Neural cell (in vitro differentiated cells): ENCODE results near the gene NUBP2. TPM values are rescaled to one million over a fixed set of nuclear protein-coding genes. Genes with fewer than 3 reads are reported as not detected.

Source experiments
- H2AFZ ChIP-seq: fragments of 200-600, 300-800 bp; sonication (generic), shearing (Covaris generic); 2 replicates; pipeline ENCODE4 v1.6.0; 2014; ENCODE audit warnings: low read depth, mild to moderate bottlenecking, antibody characterized with exemption, low read length, moderate library complexity
- H3F3A ChIP-seq: fragments of 200-600 bp; shearing (Covaris generic); 2 replicates; pipeline ENCODE4 v1.6.1; 2016; ENCODE audit warnings: mild to moderate bottlenecking, moderate library complexity, mixed read lengths, antibody characterized with exemption, low read length; ENCODE audit not compliant: insufficient read depth, poor library complexity, severe bottlenecking
- H3K27ac ChIP-seq: fragments of 200-600, 300-800 bp; sonication (generic), shearing (Covaris generic); 2 replicates; pipeline ENCODE4 v1.5.1; 2014; ENCODE audit warnings: mild to moderate bottlenecking, low read length, moderate library complexity
- H3K27me3 ChIP-seq: fragments of 300-800, 200-600 bp; sonication (generic), shearing (Covaris generic); 2 replicates; pipeline ENCODE4 v1.6.0; 2014; ENCODE audit warnings: mild to moderate bottlenecking, low read depth, low read length, moderate library complexity; ENCODE audit not compliant: insufficient read depth
- H3K36me3 ChIP-seq: fragments of 300-800, 200-600 bp; sonication (generic), shearing (Covaris generic); 2 replicates; pipeline ENCODE4 v1.5.1; 2014; ENCODE audit warnings: mild to moderate bottlenecking, antibody characterized with exemption, low read length, moderate library complexity; ENCODE audit not compliant: insufficient read depth
- H3K4me2 ChIP-seq: fragments of 300-800, 200-600 bp; sonication (generic), shearing (Covaris generic); 2 replicates; pipeline ENCODE4 v1.6.0; 2014; ENCODE audit warnings: mild to moderate bottlenecking, low read length
- H3K4me3 ChIP-seq: fragments of 300-800, 200-600 bp; sonication (generic), shearing (Covaris generic); 2 replicates; pipeline ENCODE4 v1.5.1; 2014; ENCODE audit warnings: mild to moderate bottlenecking, low read length, moderate library complexity
- H3K79me2 ChIP-seq: fragments of 200-600 bp; shearing (Covaris generic); replicated peaks from 2 replicates; pipeline ENCODE4 v1.6.0; 2014; ENCODE audit warnings: mild to moderate bottlenecking, low read length, moderate library complexity; ENCODE audit not compliant: insufficient read depth
- H3K9ac ChIP-seq: fragments of 300-800, 200-600 bp; sonication (generic), shearing (Covaris generic); 2 replicates; pipeline ENCODE4 v1.6.1; 2016; ENCODE audit warnings: mild to moderate bottlenecking, low read length, mixed read lengths
- H3K9me2 ChIP-seq: fragments of 200-600 bp; shearing (Covaris generic); 2 replicates; pipeline ENCODE4 v1.6.1; 2016; ENCODE audit warnings: mild to moderate bottlenecking, low read length, mixed read lengths; ENCODE audit not compliant: insufficient read depth
- H3K9me3 ChIP-seq: fragments of 200-600, 300-800 bp; sonication (generic), shearing (Covaris generic); 2 replicates; pipeline ENCODE4 v1.6.1; 2016; ENCODE audit warnings: mild to moderate bottlenecking, mixed run types, low read length, moderate library complexity, mixed read lengths
- H4K20me1 ChIP-seq: fragments of 200-600 bp; shearing (Covaris generic); 2 replicates; pipeline ENCODE4 v1.6.1; 2016; ENCODE audit warnings: mild to moderate bottlenecking, mixed run types; ENCODE audit not compliant: insufficient read depth
- EP300 ChIP-seq: fragments of 450-650 bp; conservative IDR thresholded peaks from 2 replicates; pipeline ENCODE4 v1.6.1; 2014; ENCODE audit warnings: antibody characterized with exemption, mild to moderate bottlenecking, moderate library complexity; ENCODE audit not compliant: poor library complexity, severe bottlenecking
- EZH2 ChIP-seq: fragments of 200-600, 300-800 bp; shearing (Covaris generic), sonication (generic); IDR thresholded peaks from 2 replicates; pipeline ENCODE4 v1.6.1; 2014; ENCODE audit warnings: antibody characterized with exemption, low read length, borderline replicate concordance, mild to moderate bottlenecking; ENCODE audit not compliant: insufficient read depth, poor library complexity, severe bottlenecking
- MXI1 ChIP-seq: fragments of 450-650 bp; conservative IDR thresholded peaks from 2 replicates; pipeline ENCODE4 v1.6.1; 2014; ENCODE audit warnings: antibody characterized with exemption, mild to moderate bottlenecking; ENCODE audit not compliant: poor library complexity, severe bottlenecking
- POLR2AphosphoS5 ChIP-seq: IDR thresholded peaks from 2 replicates; pipeline ENCODE4 v1.6.1; 2012
- RAD21 ChIP-seq: fragments of 450-650 bp; conservative IDR thresholded peaks from 2 replicates; pipeline ENCODE4 v1.6.1; 2014; ENCODE audit warnings: antibody characterized with exemption, mild to moderate bottlenecking, moderate library complexity
- SMC3 ChIP-seq: fragments of 450-650 bp; conservative IDR thresholded peaks from 2 replicates; pipeline ENCODE4 v1.6.1; 2014; ENCODE audit warnings: antibody characterized with exemption, mild to moderate bottlenecking, moderate library complexity; ENCODE audit not compliant: poor library complexity
- TAF1 ChIP-seq: IDR thresholded peaks from 2 replicates; pipeline ENCODE4 v1.6.1; 2012; ENCODE audit warnings: low read depth
- polyA plus RNA-seq: library from polyadenylated mRNA; depleted of rRNA; stranded (reverse); fragments of >200 nt; gene quantifications from 2 replicates; pipeline ENCODE4 v1.2.3, GENCODE V29; 2014
- TF ChIP-seq, protein P1 (sequence below): IDR thresholded peaks from 2 replicates; pipeline ENCODE4 v1.6.1; 2012; ENCODE audit warnings: borderline replicate concordance
- TF ChIP-seq, protein P2 (sequence below): fragments of 450-650 bp; IDR thresholded peaks from 2 replicates; pipeline ENCODE4 v1.5.1; 2014; ENCODE audit warnings: antibody characterized with exemption, mild to moderate bottlenecking, moderate library complexity; ENCODE audit not compliant: poor library complexity, severe bottlenecking

Gene NUBP2
- polyA plus RNA-seq, 1 donor from 2014 or later, result 213 TPM

DNA sequence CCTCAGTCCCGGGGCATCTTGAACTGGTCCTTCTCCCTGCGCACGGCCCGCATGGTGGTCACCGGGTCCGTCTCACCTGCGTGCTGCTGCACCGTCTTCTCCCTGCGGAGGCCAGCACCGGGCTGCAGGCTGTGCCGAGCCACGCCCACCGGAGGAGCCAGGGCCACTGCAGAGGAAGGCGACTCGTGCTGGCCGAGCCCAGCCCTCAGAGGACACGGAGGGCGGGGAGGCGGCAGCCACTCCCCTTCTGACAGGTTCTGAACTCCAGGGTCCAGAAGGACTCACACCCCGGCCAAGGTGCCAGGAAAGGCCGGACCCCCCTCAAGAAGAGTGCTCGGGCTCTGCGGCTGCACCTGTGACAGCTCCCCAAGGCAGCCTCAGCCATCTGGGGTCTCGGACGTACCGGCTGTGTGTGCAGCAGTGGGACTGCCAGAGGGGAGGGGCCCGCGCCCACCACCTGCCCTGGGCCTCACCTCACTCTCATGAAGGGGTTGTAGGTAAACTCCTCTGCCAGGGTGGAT lies 26.6 kb downstream of the NUBP2 start:
- Histone ChIP-seq H3K36me3 (no peaks in the 10 kb centered on the region), H3K9me2 (no peaks in the 10 kb centered on the region), H3K27me3 (no peaks in the 10 kb centered on the region), H3K9ac (no peak overlapping the region), H4K20me1 (no peaks in the 10 kb centered on the region), H3K9me3 (no peaks in the 10 kb centered on the region), H3K79me2 (no peaks in the 10 kb centered on the region), H3K27ac (no peak overlapping the region), H3F3A (no peaks in the 10 kb centered on the region), H2AFZ (no peak overlapping the region), H3K4me2 (no peak overlapping the region), H3K4me3 (no peak overlapping the region)
- TF ChIP-seq EZH2 (no peak), MXI1 (no peak), EP300 (no peak), SMC3 (no peak), RAD21 (no peak), TAF1 (no peak), POLR2AphosphoS5 (no peak)
- TF ChIP-seq, protein P1, sequence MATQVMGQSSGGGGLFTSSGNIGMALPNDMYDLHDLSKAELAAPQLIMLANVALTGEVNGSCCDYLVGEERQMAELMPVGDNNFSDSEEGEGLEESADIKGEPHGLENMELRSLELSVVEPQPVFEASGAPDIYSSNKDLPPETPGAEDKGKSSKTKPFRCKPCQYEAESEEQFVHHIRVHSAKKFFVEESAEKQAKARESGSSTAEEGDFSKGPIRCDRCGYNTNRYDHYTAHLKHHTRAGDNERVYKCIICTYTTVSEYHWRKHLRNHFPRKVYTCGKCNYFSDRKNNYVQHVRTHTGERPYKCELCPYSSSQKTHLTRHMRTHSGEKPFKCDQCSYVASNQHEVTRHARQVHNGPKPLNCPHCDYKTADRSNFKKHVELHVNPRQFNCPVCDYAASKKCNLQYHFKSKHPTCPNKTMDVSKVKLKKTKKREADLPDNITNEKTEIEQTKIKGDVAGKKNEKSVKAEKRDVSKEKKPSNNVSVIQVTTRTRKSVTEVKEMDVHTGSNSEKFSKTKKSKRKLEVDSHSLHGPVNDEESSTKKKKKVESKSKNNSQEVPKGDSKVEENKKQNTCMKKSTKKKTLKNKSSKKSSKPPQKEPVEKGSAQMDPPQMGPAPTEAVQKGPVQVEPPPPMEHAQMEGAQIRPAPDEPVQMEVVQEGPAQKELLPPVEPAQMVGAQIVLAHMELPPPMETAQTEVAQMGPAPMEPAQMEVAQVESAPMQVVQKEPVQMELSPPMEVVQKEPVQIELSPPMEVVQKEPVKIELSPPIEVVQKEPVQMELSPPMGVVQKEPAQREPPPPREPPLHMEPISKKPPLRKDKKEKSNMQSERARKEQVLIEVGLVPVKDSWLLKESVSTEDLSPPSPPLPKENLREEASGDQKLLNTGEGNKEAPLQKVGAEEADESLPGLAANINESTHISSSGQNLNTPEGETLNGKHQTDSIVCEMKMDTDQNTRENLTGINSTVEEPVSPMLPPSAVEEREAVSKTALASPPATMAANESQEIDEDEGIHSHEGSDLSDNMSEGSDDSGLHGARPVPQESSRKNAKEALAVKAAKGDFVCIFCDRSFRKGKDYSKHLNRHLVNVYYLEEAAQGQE, result no peak
- TF ChIP-seq, protein P2, sequence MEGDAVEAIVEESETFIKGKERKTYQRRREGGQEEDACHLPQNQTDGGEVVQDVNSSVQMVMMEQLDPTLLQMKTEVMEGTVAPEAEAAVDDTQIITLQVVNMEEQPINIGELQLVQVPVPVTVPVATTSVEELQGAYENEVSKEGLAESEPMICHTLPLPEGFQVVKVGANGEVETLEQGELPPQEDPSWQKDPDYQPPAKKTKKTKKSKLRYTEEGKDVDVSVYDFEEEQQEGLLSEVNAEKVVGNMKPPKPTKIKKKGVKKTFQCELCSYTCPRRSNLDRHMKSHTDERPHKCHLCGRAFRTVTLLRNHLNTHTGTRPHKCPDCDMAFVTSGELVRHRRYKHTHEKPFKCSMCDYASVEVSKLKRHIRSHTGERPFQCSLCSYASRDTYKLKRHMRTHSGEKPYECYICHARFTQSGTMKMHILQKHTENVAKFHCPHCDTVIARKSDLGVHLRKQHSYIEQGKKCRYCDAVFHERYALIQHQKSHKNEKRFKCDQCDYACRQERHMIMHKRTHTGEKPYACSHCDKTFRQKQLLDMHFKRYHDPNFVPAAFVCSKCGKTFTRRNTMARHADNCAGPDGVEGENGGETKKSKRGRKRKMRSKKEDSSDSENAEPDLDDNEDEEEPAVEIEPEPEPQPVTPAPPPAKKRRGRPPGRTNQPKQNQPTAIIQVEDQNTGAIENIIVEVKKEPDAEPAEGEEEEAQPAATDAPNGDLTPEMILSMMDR, result no peak

DNA sequence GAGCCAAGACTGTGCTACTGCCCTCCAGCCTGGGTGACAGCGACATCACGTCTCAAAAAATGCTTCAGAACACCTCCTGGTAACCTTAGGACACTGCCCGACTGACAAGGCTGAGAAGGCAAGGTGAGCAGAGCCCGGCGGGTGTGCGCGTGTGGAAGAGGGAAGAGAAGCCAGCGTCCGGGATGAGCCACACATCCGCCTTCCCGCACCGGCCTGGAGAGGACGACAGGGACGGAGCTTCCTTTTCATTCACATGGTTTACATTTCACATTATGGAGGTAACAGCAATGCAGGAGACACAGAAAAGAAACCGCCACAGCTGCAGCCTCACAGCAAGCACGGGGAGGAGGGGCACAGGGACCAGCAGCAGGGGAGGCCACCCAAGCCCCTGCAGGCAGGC lies 27.3 kb downstream of the NUBP2 start:
- H3K36me3 ChIP-seq, result no peaks in the 10 kb centered on the region
- H3K9ac ChIP-seq, result no peak overlapping the region
- H2AFZ ChIP-seq, result no peak overlapping the region

More for the DNA sequence above, 27.3 kb downstream of the NUBP2 start:
- H3K4me2 ChIP-seq, result no peak overlapping the region
- no peaks in the 10 kb centered on the region for H3K9me2 ChIP-seq
- no peaks in the 10 kb centered on the region for H4K20me1 ChIP-seq
- H3K79me2 ChIP-seq, result no peaks in the 10 kb centered on the region
- H3K4me3 ChIP-seq, result no peak overlapping the region
- TF ChIP-seq POLR2AphosphoS5 (no peak), MXI1 (no peak), EP300 (no peak), TAF1 (no peak), RAD21 (no peak), SMC3 (no peak), EZH2 (no peak)
- TF ChIP-seq, protein P1, result no peak
- TF ChIP-seq, protein P2, result no peak
- no peaks in the 10 kb centered on the region for H3F3A ChIP-seq
- H3K27ac ChIP-seq, result no peak overlapping the region
- no peaks in the 10 kb centered on the region for H3K27me3 ChIP-seq
- no peaks in the 10 kb centered on the region for H3K9me3 ChIP-seq
